DOHH2 (cell line): ENCODE results near the gene CDKAL1.

Experiments used
- EZH2phosphoT487 ChIP-seq: fragments of 200-600 bp; sonication (generic); IDR thresholded peaks from 2 replicates; pipeline ENCODE4 v1.6.1; 2017; ENCODE audit warnings: borderline replicate concordance, mild to moderate bottlenecking, antibody characterized with exemption, low read length, moderate library complexity, mixed read lengths
- TF ChIP-seq, protein P1 (sequence below): fragments of 200-600 bp; sonication (generic); IDR thresholded peaks from one replicate; pipeline ENCODE4 v1.5.1; 2014; ENCODE audit warnings: antibody characterized with exemption, mild to moderate bottlenecking, low read depth, low read length; ENCODE audit not compliant: poor library complexity, severe bottlenecking

DNA sequence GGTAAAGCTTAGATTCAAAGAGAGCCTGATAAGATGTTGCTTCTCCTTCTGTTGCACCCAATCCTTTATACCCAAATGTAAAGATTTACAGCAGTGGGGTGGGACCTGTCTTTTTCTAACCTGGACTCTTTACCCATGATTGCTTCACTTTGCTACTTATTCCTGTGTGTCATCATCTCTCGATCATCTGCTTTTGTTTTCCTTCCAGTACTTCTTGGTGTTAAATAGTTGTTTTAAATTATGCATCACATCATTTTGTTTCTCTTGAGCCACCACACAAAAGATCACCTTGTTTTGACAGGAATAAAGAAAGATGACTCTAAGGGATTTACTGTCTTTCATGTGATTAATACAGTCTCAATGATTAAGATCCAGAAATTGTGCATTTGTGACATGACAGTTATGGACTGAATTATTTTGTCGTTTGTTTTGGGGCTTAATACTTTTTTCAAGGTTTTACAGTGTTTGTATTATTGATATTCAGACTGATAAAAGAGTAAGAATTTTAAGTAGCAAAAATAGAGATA is 123.1 kb downstream of the CDKAL1 start:
- TF ChIP-seq, protein P1, sequence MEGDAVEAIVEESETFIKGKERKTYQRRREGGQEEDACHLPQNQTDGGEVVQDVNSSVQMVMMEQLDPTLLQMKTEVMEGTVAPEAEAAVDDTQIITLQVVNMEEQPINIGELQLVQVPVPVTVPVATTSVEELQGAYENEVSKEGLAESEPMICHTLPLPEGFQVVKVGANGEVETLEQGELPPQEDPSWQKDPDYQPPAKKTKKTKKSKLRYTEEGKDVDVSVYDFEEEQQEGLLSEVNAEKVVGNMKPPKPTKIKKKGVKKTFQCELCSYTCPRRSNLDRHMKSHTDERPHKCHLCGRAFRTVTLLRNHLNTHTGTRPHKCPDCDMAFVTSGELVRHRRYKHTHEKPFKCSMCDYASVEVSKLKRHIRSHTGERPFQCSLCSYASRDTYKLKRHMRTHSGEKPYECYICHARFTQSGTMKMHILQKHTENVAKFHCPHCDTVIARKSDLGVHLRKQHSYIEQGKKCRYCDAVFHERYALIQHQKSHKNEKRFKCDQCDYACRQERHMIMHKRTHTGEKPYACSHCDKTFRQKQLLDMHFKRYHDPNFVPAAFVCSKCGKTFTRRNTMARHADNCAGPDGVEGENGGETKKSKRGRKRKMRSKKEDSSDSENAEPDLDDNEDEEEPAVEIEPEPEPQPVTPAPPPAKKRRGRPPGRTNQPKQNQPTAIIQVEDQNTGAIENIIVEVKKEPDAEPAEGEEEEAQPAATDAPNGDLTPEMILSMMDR = no peak
- no peak for TF ChIP-seq EZH2phosphoT487
